ENCODE measurements around the gene NOP53. TPM values are rescaled to one million over a fixed set of nuclear protein-coding genes. Genes with fewer than 3 reads are reported as not detected.

NOP53 gene
- total and polyA plus RNA-seq, 9 of the 15 experiments (the other 6 are each of a cell fraction or from before 2014, with no cell fraction given) = 6.5 to 274 (median 145) TPM

- TF ChIP-seq CLOCK (CRISPR knock-in tag; IDR thresholded peaks at IDR 0.05; ENCODE audit: borderline replicate concordance) (no peak), MAFF (IDR thresholded peaks at IDR 0.05; ENCODE audit: low read length) (no peak), KDM2B (CRISPR knock-in tag; IDR thresholded peaks at IDR 0.05) (no peak), ZNF584 (CRISPR knock-in tag; IDR thresholded peaks at IDR 0.05; ENCODE audit: low read depth) (0 out of 2 replicates have a peak, but pooled peaks have one; percentile 75), ZNF23 (CRISPR knock-in tag; IDR thresholded peaks at IDR 0.05) (no peak), HLTF (IDR thresholded peaks at IDR 0.05) (no peak), NR2F6 (CRISPR knock-in tag; IDR thresholded peaks at IDR 0.05) (no peak), ATF2 (CRISPR knock-in tag; IDR thresholded peaks at IDR 0.05) (no peak), KLF1 (tag; IDR thresholded peaks at IDR 0.05) (no peak), SAFB2 (IDR thresholded peaks at IDR 0.05; ENCODE audit: borderline replicate concordance, low read depth, low read length, severe bottlenecking) (no peak), CAMTA2 (CRISPR knock-in tag; conservative IDR thresholded peaks at IDR 0.05) (no peak), TAF9B (IDR thresholded peaks at IDR 0.05; ENCODE audit: partially characterized antibody) (peak; percentile 96), TARDBP (IDR thresholded peaks at IDR 0.05) (0 out of 2 replicates have a peak, but pooled peaks have one; percentile 22), ZNF586 (CRISPR knock-in tag; conservative IDR thresholded peaks at IDR 0.05) (no peak), HDAC8 (tag; IDR thresholded peaks at IDR 0.05) (no peak), PHF20 (IDR thresholded peaks at IDR 0.05; ENCODE audit: partially characterized antibody) (peak; percentile 90), SMARCE1 (IDR thresholded peaks at IDR 0.05) (no peak), RBM22 (IDR thresholded peaks at IDR 0.05; ENCODE audit: low read depth, low read length, poor library complexity, severe bottlenecking) (peak; percentile 96), RFX7 (CRISPR knock-in tag; IDR thresholded peaks at IDR 0.05) (no peak), KLF13 (tag; IDR thresholded peaks at IDR 0.05; ENCODE audit: borderline replicate concordance, low read depth) (0 out of 2 replicates have a peak, but pooled peaks have one; percentile 30), TFAM (CRISPR knock-in tag; conservative IDR thresholded peaks at IDR 0.05) (no peak), THRB (CRISPR knock-in tag; conservative IDR thresholded peaks at IDR 0.05) (no peak), NR2C2 (CRISPR knock-in tag; IDR thresholded peaks at IDR 0.05) (peak; percentile 25; the same call in 1 of the 2 replicates), NR2C2 (tag; IDR thresholded peaks at IDR 0.05) (peak; percentile 89)
These were observed at the start of gene NOP53 (continued) for GRCh38 chr19:47745010-47745901.
